Measurements from ENCODE around the gene KLHL11. TPM values are rescaled to one million over a fixed set of nuclear protein-coding genes. Genes with fewer than 3 reads are reported as not detected.
A peak's percentile ranks its signal among the peaks of the same experiment; 100 is the strongest.

The KLHL11 gene
- polyA plus RNA-seq, 1 donor (not counting 4 experiments of a cell fraction or from before 2014, with no cell fraction given), result 5.2 TPM

GRCh38 chr17:41885733-41886132, 20.5 kb upstream of the KLHL11 start:
- Histone ChIP-seq H3K4me2 (ENCODE audit: control insufficient read depth, extremely low read depth, insufficient read depth, low read depth, low read length) (no peak overlapping the region), H3K9me3 (ENCODE audit: control insufficient read depth, low read depth, low read length) (no peaks in the 10 kb centered on the region), H3K79me2 (ENCODE audit: control insufficient read depth, insufficient read depth, low read length) (peaks cover 16% of the 10 kb centered on the region), H4K20me1 (ENCODE audit: control insufficient read depth, extremely low read depth, insufficient read depth, low read length) (peaks cover 2% of the 10 kb centered on the region), H3K9ac (ENCODE audit: control insufficient read depth, extremely low read depth, insufficient read depth, low read length) (no peak overlapping the region), H3K36me3 (ENCODE audit: control insufficient read depth in 2 of 2, extremely low read depth in 1 of 2, insufficient read depth in 2 of 2, low read length in 2 of 2) (peaks cover 64 to 71% of the 10 kb centered on the region in 2 experiments), H3K27ac (ENCODE audit: control insufficient read depth, insufficient read depth, low read length) (no peak overlapping the region), H3K27me3 (ENCODE audit: control insufficient read depth, extremely low read depth, insufficient read depth, low read length) (no peaks in the 10 kb centered on the region), H3K9me1 (ENCODE audit: control insufficient read depth, extremely low read depth, insufficient read depth, low read length) (no peaks in the 10 kb centered on the region), H2AFZ (ENCODE audit: control insufficient read depth, low read length) (no peak overlapping the region), H3K4me1 (ENCODE audit: control insufficient read depth, extremely low read depth, insufficient read depth, low read length) (no peaks in the 10 kb centered on the region), H3K4me3 (ENCODE audit: control insufficient read depth in 2 of 3, extremely low read depth in 1 of 3, insufficient read depth in 2 of 3, low read depth in 1 of 3, low read length in 3 of 3) (no peak overlapping the region)
- DNase-seq (ENCODE audit: low read depth, low spot score) (no peak), FAIRE-seq (no peak)
- no peak for TF ChIP-seq EZH2 (IDR thresholded peaks at IDR 0.05; ENCODE audit: low read length)
- TF ChIP-seq, protein P1, sequence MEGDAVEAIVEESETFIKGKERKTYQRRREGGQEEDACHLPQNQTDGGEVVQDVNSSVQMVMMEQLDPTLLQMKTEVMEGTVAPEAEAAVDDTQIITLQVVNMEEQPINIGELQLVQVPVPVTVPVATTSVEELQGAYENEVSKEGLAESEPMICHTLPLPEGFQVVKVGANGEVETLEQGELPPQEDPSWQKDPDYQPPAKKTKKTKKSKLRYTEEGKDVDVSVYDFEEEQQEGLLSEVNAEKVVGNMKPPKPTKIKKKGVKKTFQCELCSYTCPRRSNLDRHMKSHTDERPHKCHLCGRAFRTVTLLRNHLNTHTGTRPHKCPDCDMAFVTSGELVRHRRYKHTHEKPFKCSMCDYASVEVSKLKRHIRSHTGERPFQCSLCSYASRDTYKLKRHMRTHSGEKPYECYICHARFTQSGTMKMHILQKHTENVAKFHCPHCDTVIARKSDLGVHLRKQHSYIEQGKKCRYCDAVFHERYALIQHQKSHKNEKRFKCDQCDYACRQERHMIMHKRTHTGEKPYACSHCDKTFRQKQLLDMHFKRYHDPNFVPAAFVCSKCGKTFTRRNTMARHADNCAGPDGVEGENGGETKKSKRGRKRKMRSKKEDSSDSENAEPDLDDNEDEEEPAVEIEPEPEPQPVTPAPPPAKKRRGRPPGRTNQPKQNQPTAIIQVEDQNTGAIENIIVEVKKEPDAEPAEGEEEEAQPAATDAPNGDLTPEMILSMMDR (optimal IDR thresholded peaks at IDR 0.05 in 1 of 3, IDR thresholded peaks at IDR 0.05 in 1 of 3, conservative IDR thresholded peaks at IDR 0.05 in 1 of 3; ENCODE audit: extremely low read depth in 1 of 3, insufficient read depth in 2 of 3, low read length in 3 of 3), result peak in 1 of 3 experiments; percentile 19
- dilution Hi-C loops (cut with MboI; ENCODE audit: extremely low pct_ligation_motif_present, low sequenced_read_pairs), result no loop called here

- H3K4me3 ChIP-seq (ENCODE audit: control insufficient read depth in 2 of 3, extremely low read depth in 1 of 3, insufficient read depth in 2 of 3, low read depth in 1 of 3, low read length in 3 of 3), result no peak overlapping the region
- FAIRE-seq (no peak), DNase-seq (ENCODE audit: low read depth, low spot score) (no peak)
- no peaks in the 10 kb centered on the region for H3K9me3 ChIP-seq (ENCODE audit: control insufficient read depth, low read depth, low read length)
- peaks cover 2% of the 10 kb centered on the region for H4K20me1 ChIP-seq (ENCODE audit: control insufficient read depth, extremely low read depth, insufficient read depth, low read length)
- H3K27ac ChIP-seq (ENCODE audit: control insufficient read depth, insufficient read depth, low read length), result no peak overlapping the region
- no peak overlapping the region for H3K9ac ChIP-seq (ENCODE audit: control insufficient read depth, extremely low read depth, insufficient read depth, low read length)
- no peak overlapping the region for H3K4me2 ChIP-seq (ENCODE audit: control insufficient read depth, extremely low read depth, insufficient read depth, low read depth, low read length)
- dilution Hi-C loops (cut with MboI; ENCODE audit: extremely low pct_ligation_motif_present, low sequenced_read_pairs), result no loop called here
- H2AFZ ChIP-seq (ENCODE audit: control insufficient read depth, low read length), result no peak overlapping the region
- no peaks in the 10 kb centered on the region for H3K9me1 ChIP-seq (ENCODE audit: control insufficient read depth, extremely low read depth, insufficient read depth, low read length)
- no peak for TF ChIP-seq EZH2 (IDR thresholded peaks at IDR 0.05; ENCODE audit: low read length)
- TF ChIP-seq, protein P1 (optimal IDR thresholded peaks at IDR 0.05 in 1 of 3, IDR thresholded peaks at IDR 0.05 in 1 of 3, conservative IDR thresholded peaks at IDR 0.05 in 1 of 3; ENCODE audit: extremely low read depth in 1 of 3, insufficient read depth in 2 of 3, low read length in 3 of 3), result no peak
- H3K36me3 ChIP-seq (ENCODE audit: control insufficient read depth in 2 of 2, extremely low read depth in 1 of 2, insufficient read depth in 2 of 2, low read length in 2 of 2), result peaks cover 74 to 78% of the 10 kb centered on the region in 2 experiments
- H3K4me1 ChIP-seq (ENCODE audit: control insufficient read depth, extremely low read depth, insufficient read depth, low read length), result no peaks in the 10 kb centered on the region
- peaks cover 13% of the 10 kb centered on the region for H3K79me2 ChIP-seq (ENCODE audit: control insufficient read depth, insufficient read depth, low read length)
- H3K27me3 ChIP-seq (ENCODE audit: control insufficient read depth, extremely low read depth, insufficient read depth, low read length), result no peaks in the 10 kb centered on the region
Observed at GRCh38 chr17:41882756-41883155, 17.5 kb upstream of the KLHL11 start.

All from keratinocyte (primary cell).